Posterior vena cava (tissue), 2 donors: ENCODE measurements around the gene IL16. TPM values are rescaled to one million over a fixed set of nuclear protein-coding genes. Genes with fewer than 3 reads are reported as not detected.
"Not testable (repeated sequence)": the region's sequence is repeated elsewhere in the genome, so short reads cannot be mapped to it uniquely, and the experiment has no call there.

Source experiments
- DNase-seq: peaks from one replicate; pipeline ENCODE4 v3.0.0-alpha.2; 2020; ENCODE audit warnings: low spot score
- intact Hi-C, 2 donors: fragments of 100-400 bp; cut with DNase I; formaldehyde crosslinking; loops; one replicate each; pipeline versions ENCODE4 v1.14.1 to v1.14.2; 2022 to 2023
- total RNA-seq, 2 donors: library from RNA; stranded (reverse); fragmentation: NEBNext Ultra II Directional; extraction: Animal tissue kit (Norgen Biotek cat#: 25700); gene quantifications; one replicate each; pipeline ENCODE4 v1.2.1, GENCODE V29; 2021
- donor health status: DM: yes; HTN: yes; CAD: no.
- donor health status: DM: yes; HTN: yes; CAD: no.

Gene IL16
- total RNA-seq, 2 donors from 2014 or later: 12.1 to 21.8 TPM

- no peak for DNase-seq
- intact Hi-C loops: no loop called here
Observed at GRCh38 chr15:81315452-81316175, 118.9 kb downstream of the IL16 start.

DNA sequence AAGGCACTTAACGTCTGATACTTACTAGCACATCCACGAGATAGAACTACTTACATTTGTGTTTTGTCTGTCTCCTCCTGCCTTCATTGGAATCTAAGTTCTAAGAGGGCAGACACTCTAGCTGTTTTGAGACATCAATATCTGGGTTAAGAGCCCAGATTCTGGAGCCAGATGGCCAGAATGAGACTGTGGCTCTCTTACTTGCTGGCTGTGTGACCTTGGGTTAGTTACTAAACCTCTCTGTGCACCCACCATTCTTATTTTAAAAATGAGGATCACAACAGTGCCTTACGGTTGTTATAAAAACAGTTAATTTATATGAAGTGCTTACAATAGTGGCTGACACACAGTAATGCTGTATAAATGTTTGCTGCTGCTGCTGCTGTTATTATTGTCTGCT, 119.6 kb downstream of the IL16 start:
- intact Hi-C loops: no loop called here
- DNase-seq: no peak

GRCh38 chr15:81317642-81318017, 121.0 kb downstream of the IL16 start:
- no peak for DNase-seq
- intact Hi-C loops: no loop called here

DNA sequence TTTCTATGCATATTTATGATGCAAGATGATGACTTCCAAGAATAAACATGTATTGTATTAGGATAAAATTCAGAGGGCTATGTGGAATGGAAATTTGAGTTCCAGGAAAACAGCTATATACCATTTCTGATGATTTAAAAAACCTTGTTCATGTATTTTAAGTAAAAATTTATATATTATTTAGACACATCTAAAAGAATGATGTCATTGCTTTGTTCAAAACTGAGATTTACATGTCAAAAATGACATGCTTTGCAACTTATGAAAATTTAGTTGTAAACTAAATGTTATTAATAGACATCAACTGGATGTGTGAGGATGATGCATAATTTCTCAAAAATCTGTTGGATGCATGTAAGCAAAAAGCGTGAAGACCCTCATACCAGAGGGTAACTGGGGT, 125.0 kb downstream of the IL16 start:
- intact Hi-C loops: no loop called here
- DNase-seq: no peak

DNA sequence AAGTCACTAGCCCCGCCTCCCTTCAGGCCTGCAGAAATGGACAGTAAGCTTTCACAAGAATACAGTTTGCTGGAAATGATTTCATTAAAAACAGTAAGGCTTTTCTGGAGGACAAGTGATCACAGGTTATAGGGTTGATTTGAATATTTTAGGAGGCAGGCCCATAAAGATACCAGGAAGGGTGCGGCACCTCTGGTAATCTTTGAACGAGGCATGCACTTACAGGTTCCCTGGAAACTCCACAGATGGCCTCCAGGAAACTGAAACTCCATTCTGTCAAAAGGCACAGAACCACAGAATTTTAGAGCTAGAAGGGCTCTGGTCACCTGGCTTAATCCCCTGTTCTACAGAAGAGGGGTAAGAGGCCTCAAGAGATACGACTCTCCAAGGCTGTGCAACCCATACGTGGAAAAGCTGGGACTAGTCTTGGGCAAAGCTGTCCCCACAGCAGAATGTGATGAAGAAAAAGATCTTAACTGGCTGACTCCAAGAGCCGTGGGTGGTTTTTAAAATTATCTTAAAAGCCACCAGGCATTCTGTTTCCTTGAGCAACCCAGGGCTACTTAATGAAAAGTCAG, 126.1 kb downstream of the IL16 start:
- intact Hi-C loops: no loop called here
- no peak for DNase-seq

GRCh38 chr15:81323559-81323943, 126.9 kb downstream of the IL16 start:
- intact Hi-C loops: no loop called here
- DNase-seq: no peak

GRCh38 chr15:81323944-81324881, 127.5 kb downstream of the IL16 start, which contains the start of gene STARD5:
STARD5 (minus strand) TSS chr15:81324141; CDS start chr15:81324099, 42 bp downstream.
- peak; percentile 100 for DNase-seq
- intact Hi-C loops: no loop called here

GRCh38 chr15:81326466-81327212, 130.0 kb downstream of the IL16 start:
- intact Hi-C loops: no loop called here
- DNase-seq: no peak

DNA sequence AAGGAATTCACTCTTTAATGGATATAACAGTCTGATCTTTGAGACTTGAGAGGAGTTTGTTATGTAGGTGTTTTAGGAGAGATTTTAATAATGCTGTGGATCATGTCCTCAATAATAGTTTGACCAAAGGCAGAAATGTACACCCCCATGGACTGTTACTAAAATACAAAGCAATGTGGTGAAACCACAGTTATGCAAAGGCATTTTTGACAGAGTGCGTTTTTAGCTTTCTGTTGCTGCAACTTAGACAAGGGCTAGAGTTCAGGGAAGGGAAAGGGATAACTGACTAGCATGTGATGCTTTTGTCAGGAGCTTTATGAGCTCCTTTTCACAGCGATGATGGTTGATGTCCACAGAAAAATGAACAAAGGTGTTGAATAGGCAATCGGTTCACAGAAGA, 130.8 kb downstream of the IL16 start:
- DNase-seq: no peak
- intact Hi-C loops: no loop called here

- DNase-seq: no peak
- intact Hi-C loops: no loop called here
Observed at GRCh38 chr15:81329446-81329845, 132.8 kb downstream of the IL16 start.

DNA sequence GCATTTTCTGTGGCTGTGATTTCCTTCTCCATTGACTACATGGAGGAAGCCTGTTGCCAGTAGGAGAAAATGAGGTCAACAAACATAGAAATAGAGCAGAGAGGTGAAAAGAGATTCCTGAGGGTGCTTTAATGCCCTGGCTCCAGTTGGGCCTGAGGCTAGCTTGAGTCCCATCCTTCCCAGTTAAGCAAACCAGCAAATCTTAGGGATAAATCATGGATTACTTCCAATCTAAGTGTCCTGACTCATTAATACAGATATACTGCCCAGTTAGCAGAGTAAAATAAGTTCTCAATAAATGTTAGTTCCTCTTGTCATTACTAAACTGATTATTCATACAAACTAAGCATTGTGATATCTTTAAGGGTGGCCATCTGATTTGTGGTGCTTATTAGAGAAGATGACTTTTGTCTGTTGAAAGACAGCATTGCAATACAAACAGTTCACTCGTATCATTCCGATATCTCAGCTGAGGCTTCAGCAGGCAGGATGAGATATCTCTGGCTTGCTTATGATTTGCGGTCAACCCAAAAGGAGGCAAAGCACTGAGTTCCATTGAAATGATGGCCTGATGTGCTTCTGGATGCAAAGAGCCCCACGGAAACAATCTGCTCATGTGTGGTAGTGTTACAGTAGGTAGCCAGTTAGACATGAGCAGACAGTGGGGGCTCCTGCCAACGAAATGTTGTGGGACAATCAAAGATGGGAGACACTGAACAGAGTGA, 133.8 kb downstream of the IL16 start:
- DNase-seq: no peak
- intact Hi-C loops: no loop called here

GRCh38 chr15:81331141-81331540, 134.5 kb downstream of the IL16 start:
- DNase-seq, intact Hi-C loops: not testable (repeated sequence)

- DNase-seq: no peak
- intact Hi-C loops: no loop called here
Observed at GRCh38 chr15:81331600-81331999, 134.9 kb downstream of the IL16 start.

DNA sequence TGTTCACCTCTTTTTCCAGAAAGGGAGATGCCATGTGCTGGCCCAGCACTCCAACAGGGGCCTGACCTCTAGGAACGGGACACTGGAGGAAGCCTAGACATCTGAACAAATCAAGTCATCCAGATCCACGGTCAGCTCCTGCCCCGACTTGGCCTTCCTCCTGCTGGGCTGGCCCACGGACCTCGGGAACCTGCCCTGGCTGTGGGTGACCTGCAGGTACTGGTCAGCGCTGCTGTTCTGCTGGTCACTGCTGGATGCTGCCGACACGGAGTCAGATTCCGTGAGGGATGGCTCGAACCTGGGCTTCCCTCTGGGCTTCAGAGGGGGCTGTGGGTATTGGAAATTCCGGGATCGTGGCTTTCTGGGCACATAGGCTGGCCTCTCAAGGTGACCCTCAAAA, 135.6 kb downstream of the IL16 start:
- intact Hi-C loops: no loop called here
- no peak for DNase-seq

DNA sequence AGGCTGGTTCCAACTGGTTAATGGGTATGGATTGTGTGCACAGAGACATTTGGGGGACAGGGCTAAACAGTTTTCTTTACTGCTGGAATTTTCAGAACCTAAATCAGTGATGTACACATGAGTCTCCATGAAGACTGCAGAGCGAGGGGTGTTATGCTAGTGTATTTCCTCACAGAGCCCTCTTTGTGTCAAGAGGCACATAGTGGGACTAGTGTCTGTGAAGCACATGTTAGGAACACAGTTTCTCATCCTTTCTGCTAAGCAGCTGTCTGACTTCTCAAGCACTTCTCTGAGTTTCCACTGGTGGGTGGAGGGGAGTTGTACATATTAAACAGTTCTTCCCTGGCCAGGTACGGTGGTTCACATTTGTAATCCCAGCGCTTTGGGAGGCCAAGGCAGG, 136.7 kb downstream of the IL16 start:
- intact Hi-C loops: no loop called here

GRCh38 chr15:81334768-81335435, 138.2 kb downstream of the IL16 start:
- intact Hi-C loops: loop anchor here in 1 of 2 donors (5.0 kb wide), 1 partner anchor 58 kb away; no protein-coding TSS in a partner anchor
- no peak for DNase-seq

More for the DNA sequence above, 136.7 kb downstream of the IL16 start:
- no peak for DNase-seq

GRCh38 chr15:81335631-81336030, 139.0 kb downstream of the IL16 start:
- intact Hi-C loops: loop anchor here in 1 of 2 donors (5.0 kb wide), 1 partner anchor 58 kb away; no protein-coding TSS in a partner anchor

DNA sequence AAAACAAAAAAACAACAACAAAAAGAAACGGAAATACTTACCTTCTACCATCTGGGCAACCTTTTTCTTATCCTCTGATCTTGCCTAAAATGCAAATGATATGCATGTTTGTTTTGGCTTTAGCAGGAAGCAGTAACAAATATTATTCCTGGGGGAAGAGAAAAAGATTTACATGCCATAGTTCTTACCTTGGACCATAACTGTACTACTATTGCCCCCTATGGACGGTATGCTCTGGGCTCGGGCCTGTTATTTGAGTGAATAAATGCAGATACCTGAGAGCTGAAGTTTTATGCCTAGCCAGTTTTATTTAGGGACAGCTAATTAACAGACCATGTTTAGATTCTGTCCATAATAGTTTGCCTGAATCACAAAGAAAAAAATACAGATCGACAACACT, 139.9 kb downstream of the IL16 start:
- intact Hi-C loops: loop anchor here in 1 of 2 donors (5.0 kb wide), 1 partner anchor 59 kb away; no protein-coding TSS in a partner anchor
- no peak for DNase-seq

More at GRCh38 chr15:81335631-81336030, 139.0 kb downstream of the IL16 start:
- no peak for DNase-seq
